HG02763 (cell line): ENCODE measurements around the gene RASGRP2.

ENCODE experiments used
- ATAC-seq: cut with Tn5 transposase; IDR thresholded peaks from one replicate; pipeline ENCODE4 v1.9.1; 2021; ENCODE audit warnings: mild to moderate bottlenecking, moderate library complexity; ENCODE audit not compliant: unreplicated experiment

Gene RASGRP2

DNA sequence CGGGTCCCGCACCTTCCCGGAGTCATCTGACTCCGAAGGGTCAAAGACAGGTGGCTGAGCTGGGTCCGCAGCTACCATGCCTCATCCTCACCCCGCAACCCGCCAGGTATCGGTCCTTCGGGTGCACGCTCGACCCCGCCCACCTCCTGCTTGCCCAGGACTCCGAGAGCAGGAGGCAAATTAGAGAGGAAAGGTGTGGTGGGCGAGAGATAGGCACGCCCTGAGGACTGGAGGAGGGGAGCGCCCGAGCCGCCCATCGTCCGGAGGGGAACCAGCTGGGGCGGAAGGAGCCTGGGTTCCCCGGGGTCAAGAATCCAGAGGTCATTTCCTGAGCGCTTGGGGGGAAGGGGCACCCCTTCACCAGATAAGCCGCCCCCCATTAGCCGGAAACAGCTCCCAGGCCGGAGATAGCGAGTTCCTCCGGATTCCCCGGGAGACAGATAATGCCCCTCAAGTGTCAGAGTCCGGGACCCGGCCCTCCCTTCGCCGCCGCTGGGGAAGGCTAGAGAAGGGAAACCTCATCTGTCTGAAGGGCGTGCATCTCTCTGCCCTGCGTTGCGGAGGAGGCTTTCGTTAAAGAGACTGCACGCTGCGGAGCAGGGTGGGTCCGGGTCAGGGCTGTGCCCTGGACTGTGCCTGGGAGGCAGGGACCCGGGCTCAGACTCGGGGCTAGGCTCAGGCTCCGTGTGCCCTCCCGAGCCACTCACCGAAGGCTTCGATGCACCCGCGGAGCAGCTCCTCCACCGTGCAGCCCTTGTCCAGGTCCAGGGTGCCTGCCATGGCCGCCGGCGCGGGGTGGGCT, 1.7 kb downstream of the RASGRP2 start:
- ATAC-seq: no peak

DNA sequence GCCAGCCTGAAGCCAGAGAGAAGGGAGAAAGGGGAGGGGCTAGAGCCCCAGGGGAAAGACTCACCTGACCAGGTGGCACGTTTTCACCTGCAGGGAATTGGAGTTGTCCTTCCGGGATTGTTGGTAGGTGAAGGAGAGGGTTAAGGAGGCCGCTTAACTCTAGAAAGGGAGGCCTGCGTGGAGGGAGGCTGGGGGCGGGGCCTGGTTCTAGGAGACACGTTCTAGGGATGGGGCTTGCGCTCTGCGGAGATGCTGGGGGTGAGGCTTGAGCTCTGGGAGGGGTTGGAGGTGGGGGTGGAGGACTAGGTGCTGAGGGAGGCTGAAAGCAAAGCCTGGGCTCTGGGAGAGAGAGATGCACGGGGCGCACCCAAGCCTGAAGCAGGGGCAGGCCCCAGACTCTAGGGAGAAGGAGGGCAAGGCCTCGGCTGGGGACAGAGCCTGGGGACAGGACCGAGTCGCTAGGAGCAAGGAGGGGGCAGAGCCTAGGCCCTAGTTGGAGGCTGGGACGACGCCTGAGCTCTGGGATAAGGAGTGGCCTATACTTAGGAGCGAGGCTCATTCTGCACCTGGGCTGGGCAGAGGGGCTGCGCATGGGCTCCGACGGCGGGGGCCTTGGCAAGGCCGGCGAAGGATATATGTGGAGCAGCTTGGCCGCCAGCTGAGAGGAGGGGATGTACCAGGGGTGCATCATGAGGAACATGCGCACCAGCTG, 2.4 kb downstream of the RASGRP2 start:
- no peak for ATAC-seq

DNA sequence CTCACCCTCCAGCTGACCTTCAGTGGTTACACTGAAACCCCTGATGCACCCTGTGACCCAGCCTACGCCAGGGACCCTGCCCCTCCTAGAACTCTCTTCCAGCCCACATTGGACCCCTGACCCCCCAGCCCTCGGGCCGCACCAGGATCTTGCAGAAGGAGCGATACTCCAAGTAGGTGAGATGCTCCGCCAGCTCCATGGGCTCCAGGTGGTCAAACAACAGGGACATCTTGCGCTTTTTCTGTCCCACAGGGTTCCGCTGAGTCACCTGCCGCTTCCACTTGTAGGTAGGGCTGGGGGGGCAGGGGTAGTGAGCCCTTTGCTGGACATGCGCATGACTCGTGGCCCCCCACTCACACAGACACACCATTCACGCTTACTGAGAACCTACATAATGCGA, 4.1 kb downstream of the RASGRP2 start:
- ATAC-seq: no peak

DNA sequence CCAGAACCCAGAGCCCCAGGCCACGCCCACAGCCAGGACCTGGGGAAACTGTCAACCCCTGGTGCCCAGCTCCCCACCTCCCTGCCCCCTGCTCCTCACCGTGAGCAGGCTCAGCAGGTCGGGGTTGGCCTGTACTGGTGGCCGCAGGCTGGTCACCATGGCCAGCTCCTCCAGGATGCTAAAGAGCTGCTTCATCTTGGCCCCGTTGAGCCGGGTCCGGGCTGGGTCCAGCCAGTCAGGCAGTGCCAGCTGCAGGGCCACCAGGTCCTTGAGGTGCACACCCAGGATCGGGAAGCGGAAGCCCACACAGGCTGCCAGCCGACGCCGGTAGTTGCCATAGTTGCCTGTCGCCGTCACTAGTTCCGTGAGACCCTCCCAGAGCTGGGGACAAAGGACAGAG, 7.3 kb downstream of the RASGRP2 start:
- ATAC-seq: no peak

DNA sequence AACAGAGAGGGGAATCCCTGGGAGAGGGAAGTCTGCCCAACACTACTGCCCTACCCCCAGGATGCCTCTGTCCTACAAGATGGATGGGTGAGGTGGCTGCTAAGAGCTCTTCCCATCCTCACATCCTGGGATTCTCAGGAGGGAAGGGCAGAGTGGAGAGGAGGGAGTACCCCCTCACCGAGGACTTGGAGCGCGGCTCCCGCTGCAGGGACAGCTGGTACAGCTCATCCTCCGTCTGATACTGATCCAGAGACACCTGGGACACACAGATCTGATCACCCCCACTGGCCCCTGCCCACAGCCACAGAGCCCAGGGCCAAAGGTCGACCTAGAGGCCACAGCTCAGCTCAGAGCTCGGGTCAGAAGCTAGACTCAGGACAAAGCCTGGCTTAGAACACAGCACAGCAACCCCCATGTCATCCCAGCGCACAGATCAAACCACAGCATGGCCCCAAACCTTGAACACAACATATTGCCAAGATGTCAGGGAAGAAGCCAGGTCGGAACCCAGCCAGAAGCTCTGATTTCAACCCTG, 8.2 kb downstream of the RASGRP2 start:
- ATAC-seq: no peak

DNA sequence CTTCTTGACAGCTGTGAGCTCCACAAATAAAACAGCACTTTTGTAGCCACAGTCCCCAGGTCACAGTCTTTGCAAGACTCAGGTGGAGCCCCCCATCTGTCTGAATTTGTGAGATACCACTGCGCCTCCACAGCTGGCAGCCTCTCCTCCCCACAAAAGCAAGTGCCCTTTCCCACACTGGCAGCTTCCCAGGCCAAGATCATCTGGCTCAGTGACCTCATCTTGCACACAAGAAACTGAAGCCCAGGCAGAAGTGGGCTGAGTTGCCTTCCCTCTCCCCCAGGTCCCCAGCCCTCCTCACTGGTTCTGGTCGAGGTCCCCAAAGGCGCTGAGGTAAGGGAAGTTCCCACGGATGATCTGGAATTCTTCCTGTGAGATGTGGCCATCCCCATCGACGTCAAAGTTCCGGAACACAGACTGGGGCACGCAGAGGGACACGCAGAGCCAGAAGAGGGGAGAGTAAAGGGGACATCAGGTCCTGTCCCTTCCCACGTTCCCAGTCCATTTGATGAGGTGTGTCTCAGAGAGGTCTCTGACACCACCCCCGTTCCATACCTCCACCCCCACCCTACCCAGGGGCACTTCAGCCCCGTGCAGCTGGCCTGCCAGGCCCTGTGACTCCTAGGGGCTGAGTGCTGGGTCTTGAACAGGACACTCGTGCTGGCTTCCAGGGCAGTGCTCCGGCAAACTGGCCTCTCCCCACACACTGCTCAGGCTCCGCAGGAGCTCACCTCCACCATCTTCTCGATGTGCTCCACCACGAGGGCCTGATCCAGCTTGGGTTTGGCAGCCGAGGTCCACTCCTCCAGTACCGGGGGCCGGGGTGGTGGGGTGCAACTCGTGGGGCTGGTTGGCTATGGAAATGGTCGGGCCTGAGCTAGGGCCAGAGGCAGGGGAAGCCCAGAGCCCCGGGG, 8.9 kb downstream of the RASGRP2 start:
- no peak for ATAC-seq

DNA sequence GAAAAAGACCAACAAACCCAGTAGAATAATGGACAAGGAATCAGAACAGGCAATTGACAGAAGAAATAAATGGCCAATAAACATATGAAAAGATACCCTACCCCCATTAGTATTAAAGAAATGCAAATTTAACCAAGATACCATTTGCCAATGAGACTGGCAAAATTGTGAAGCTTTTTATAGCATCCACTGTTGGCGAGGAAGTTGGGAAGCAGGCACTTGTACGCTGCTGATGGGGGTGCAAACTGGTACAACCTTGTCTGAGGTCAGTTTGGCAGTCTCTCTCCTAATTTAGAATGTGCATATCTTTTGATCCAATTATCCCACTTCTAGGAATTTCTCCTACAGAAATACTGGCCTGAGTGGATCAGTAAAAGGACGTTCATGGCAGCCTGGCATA, 12.3 kb downstream of the RASGRP2 start:
- no peak for ATAC-seq

DNA sequence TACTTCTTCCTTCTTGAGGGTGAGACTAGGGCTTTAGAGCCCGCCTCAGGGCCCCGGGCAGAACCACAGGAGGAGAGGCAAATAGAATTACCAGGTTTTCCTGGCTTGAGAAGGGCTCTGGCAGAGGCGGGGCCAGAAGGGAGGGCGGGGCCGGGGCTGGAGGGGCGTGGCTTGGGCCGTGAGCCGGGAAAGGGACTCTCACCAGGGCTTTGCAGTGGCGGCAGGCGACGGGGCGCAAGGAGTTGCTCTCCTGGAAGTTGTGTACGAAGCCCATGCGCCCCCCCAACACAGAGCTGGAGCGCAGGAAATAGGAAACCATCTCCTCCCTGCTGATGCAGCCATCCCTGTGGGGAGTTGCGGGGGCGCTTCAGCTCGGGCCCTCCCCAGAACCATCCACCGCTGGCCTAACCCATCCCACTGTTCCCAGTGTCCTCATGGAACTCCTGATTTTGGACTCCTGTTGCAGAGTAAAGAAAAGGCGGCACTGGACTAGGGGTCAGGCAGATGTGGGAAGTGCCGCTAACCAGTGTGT, 14.0 kb downstream of the RASGRP2 start:
- no peak for ATAC-seq

DNA sequence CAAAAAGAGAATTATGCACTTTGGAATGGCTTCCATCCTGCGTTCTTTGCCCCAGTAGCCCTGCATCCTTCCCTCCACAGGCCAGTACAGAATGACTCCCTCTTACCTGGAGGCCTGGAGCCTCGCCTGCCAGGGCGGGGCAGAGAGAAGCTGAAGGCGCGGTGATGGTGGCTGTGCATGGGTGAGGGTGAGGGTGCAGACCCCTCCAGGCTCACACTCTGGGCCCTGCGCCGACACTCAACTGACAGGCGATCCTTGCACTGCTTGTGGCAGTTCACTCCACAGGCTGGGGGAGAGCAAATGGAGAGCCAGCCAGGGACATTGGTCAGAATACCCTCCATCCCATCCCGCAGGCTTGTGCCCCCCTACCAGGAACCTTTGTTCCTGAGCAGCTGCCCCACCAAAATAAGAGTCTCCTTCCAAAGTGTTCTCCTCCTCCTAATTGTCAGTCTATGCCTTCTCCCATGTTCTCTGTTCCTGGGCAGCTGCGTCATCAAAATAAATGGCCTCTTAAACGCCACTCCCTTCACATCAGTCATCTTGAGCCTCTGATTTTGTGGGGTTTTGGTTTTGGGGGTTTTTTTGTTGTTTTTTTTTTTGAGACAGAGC, 15.1 kb downstream of the RASGRP2 start:
- ATAC-seq: no peak

DNA sequence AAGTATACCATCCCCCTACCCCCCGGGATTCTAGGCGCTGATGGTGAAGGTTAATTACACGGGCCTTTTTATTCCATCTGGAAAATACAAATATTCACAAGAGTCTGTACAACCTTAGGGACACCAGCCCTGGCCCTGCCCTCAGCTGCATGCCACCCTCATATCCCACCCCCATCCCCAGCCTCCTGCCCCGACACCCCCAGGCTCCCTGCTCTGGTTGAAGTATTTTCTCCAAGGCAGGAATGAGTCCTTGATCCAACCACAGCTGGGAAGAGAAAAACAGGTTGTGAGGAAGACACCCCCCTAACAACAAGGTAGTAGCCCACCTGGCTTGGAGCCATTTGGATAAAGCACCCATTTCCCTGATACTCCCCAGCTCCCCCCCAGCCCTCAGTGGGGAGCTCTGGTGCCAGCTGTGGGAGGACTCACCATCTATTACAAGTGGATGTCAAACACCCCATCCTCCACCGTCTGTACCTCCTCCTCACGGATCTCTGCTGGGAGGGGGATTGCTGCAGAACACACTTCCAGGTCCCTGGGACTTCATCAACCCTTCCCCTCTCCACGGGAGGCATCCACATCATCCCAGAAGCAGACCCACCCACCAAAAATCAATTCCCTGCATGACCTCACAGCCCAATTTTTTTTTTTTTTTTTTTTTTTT, 16.9 kb downstream of the RASGRP2 start:
- no peak for ATAC-seq

DNA sequence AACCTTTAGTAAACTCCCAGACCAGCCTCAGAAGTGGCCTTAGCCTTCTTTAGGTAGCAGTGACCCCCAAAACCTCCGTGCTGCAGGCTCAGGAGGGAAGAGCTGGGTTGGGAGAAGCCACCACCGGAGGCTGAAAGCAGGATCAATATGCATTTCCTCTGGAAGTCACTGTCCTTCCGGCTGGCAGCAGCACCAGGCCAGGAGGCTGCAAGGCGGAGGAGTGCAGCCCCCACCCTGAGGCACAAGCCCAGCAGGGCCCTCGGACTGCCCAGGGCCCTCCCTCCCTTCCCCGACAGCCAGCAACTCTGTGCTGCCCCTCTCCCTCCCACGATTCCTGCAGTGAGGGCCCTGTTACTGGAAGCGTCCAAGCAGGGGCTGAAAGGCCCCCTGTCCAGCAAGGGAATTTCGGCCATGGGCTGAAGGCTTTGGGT, 17.7 kb downstream of the RASGRP2 start:
- ATAC-seq: no peak

DNA sequence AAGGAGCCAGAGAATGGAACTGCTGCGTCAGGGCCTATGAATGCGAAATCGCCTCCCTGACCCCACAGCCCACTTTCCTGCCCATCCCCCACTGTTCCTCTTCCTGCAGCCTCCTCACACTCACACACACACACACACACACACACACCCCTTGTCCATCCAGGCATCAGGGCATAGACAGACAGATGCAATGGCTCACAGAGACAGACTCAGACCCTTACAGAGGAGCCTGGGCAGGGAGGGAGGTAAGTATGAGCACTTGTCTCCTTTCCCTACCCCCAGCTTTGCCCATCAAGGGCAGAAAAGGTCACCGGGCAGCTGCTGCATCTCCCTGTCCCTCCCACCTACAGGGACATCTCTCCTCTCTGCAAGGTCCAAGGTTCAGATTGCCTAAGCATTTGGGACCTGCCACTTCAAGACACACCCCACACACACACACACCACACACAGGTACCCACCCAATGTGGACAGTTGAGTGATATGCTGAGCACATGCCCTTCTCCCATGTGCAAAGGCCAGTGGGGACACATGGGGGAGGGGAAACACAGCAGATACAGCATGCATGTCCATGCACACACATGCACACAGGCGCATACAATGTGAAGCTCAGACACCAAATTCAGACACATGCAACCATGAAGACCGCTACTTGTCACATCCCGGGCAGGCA, 18.9 kb downstream of the RASGRP2 start:
- ATAC-seq: no peak

DNA sequence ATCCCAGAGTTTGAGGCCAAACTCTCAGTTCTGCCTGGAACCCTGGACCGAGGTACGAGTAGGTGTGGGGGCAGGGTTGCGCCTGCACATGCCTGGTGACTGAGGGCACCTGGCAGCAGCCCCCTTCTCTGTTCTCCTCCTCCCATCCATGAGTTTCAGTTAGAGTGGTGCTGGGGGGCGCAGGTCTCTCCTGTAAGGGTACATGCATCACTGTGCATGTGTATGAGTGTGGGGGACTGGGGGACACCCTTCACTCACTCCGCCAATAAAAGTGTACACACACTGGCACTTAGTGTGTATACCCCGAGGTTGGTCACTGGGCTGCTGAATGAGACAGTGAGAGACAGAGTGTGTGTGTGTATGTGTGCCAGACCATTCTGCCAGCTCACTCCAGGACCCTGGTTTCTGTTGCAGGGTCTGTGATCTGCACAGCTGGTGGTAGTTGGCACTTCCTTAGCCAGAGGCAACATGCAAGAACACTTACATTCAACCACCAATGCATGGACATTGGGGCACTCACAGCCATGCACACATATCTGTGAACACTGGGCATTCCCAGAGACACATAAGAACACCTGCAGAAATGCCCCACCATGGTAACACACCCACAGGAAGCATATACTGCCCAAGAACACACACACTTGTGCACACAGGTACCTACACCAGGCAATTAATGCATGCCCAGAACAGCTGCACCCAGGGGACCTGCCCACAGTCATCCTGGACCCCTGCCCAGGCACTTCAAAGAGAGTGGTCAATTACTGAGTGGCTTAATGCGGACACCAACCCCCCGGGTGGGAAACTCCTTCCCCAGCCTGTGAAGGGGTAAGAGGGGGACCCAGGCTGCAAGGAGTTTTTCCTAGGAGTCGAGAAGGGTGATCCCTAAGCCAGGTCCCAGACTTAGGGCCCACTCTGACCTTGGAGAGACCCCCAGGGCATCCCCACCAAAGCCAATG, 19.8 kb downstream of the RASGRP2 start:
- ATAC-seq: no peak

DNA sequence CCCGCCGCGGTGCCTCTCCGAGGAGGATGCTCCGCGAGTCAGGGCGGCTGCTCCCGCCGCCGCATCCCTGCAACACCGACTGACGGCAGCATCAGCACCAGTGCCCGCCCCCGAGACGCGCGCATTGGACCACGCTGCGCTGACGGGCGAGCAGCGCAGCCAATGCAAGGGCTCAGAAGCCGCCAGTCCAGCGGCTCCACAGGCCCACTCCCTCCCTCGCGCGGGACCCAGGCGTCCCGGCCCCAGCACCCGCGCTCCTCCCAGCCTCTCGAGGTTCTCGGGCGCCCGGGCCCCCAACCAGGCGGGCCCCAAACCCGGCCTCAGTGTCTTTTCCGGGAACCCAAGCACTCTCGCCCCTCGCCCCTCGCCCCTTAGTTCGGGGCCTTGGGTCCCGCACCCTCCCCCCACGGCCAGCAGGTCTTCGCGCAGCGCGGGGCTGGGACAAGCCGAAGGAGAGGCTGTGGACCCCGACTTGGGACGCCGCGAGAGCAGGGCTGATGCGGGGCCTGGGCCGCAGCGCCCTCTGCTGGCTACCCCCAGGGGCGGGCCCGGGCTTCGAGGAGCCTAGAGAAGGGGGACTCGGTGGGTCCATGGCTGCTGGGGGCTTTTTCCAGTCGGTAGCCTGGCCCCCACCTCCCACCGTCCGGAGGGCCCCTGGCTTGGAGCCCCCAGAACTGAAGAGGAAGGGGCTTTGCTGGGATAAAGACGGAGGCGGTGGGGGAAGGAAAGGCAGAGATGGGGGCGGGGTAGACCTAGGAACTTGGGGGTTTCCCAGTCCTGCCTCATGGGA, 20.6 kb downstream of the RASGRP2 start, which contains the start of gene NRXN2:
Gene NRXN2, minus strand, starts transcription at position 81 of the 790 bp plus-strand sequence. CDS start 9,498 bp downstream, outside the sequence.
- ATAC-seq: peak; percentile 74

DNA sequence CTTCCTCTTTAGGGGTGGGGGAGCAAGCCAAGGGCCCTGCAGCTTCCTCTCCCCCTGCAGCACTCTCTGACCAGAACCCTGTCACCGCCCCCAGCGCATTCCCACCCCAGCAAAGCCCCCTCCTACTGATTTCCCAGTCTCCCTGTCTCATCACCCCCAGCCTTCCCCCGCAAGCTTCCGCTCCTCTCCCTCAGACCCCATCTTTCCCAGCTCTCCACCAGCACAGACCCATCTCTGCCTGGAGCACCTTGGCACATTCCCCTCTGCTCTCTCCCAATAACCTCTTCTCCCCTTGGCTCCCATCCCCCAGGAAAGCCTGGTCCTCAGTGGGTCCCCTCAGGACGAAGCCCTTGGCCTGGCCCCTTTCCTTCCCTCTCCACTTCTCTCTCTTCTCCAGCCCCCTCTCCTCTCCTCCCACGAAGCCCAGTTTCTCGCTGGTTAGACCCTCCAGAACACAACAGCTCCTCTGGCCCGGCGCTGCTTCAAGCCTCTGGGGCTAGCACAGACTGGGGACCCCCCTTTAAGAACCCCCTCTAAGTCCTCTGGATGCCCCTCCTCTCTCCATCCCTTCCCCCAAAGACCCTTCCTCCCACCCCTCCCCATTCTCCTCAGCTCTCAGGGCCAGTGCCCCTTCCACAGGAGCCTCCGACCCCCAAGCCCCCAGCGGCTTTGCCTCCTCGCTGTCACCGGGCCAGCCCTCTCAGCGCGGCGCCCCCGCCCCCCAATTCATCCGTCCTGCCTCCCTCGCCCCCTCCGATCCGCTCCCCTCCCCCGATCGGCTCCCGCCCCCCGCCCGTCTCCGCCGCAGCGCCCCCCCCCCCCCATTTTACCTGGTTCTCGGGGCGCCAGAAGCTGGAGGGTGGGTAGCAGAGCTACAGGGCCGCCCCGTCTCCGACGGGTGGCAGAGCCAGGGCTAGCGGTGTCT, 21.5 kb downstream of the RASGRP2 start:
- ATAC-seq: no peak

DNA sequence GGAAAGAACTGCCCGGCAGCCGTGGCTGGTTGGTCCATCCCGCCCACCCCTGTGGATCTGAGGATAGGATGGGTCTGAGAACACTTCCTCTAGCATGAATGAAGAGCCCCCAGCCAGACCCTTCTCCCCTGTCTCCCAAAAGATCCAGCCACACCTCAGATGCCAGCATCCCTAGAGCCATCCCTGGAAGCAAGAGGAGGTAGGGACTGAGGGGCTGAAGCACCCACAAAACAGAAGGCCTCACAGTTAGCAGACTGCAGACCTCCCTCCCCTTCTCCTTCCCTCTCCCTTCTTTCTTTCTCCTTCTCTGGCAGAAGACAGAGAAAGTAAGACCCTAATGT, 22.6 kb downstream of the RASGRP2 start:
- ATAC-seq: no peak
